ENCODE measurements around the gene ZNF593OS. TPM values are rescaled to one million over a fixed set of nuclear protein-coding genes. Genes with fewer than 3 reads are reported as not detected.

Gene ZNF593OS
- total and polyA plus RNA-seq, 2 donors (not counting 1 experiment from before 2014, with no cell fraction given) = 0.09 TPM; not detected in 1

- H3K9ac ChIP-seq (ENCODE audit: low read length) = no peak overlapping the region
- ChIA-PET CTCF (interaction anchor here (0.5 to 3.8 kb wide), 3 partner anchors 10 to 21 kb away, joined by 3 to 21 read pairs (median 6); no protein-coding TSS in a partner anchor), POLR2A (interaction anchor here (0.6 to 0.7 kb wide), 2 partner anchors 9 to 1808 kb away, joined by 3 to 6 read pairs; no protein-coding TSS in a partner anchor)
- H3K27me3 Mint-ChIP-seq = peaks cover 4% of the 10 kb centered on the region
- no peak overlapping the region for H3K27ac ChIP-seq (ENCODE audit: low read length in 2 of 2)
- no peaks in the 10 kb centered on the region for H3K9me3 ChIP-seq (ENCODE audit: control extremely low read depth in 1 of 3, control insufficient read depth in 2 of 3, insufficient read depth in 1 of 3, low read length in 2 of 3)
- H2AFZ ChIP-seq (ENCODE audit: insufficient read depth, low read depth, low read length, poor library complexity, severe bottlenecking) = no peak overlapping the region
- H3K27ac Mint-ChIP-seq = no peak overlapping the region
- no peak overlapping the region for H3K4me3 Mint-ChIP-seq
- H3K27me3 ChIP-seq (replicated peaks in 1 of 4; ENCODE audit: control extremely low read depth in 1 of 4, control insufficient read depth in 3 of 4, insufficient read depth in 4 of 4, low read length in 3 of 4) = peaks cover 0 to 3% (median 1%) of the 10 kb centered on the region in 4 experiments
- DNase-seq (no peak), ATAC-seq (ENCODE audit: low read depth) (no peak)
- H4K20me1 ChIP-seq (ENCODE audit: control insufficient read depth, insufficient read depth, low read length, poor library complexity, severe bottlenecking) = no peaks in the 10 kb centered on the region
- H3K4me1 Mint-ChIP-seq = peaks cover 30% of the 10 kb centered on the region
- TF ChIP-seq CTCF (IDR thresholded peaks at IDR 0.05) (no peak), EZH2 (IDR thresholded peaks at IDR 0.05; ENCODE audit: borderline replicate concordance, insufficient read depth, low read depth, low read length, poor library complexity, severe bottlenecking) (no peak)
- peaks cover 6% of the 10 kb centered on the region for H3K79me2 ChIP-seq (ENCODE audit: control insufficient read depth, insufficient read depth, low read length)
- H3K4me3 ChIP-seq (ENCODE audit: control extremely low read depth in 1 of 5, extremely low read depth in 1 of 5, insufficient read depth in 1 of 5, low read depth in 2 of 5, low read length in 4 of 5) = no peak overlapping the region
- no peaks in the 10 kb centered on the region for H3K9me3 Mint-ChIP-seq (ENCODE audit: insufficient read depth)
- H3K36me3 ChIP-seq (replicated peaks in 1 of 2; ENCODE audit: control extremely low read depth in 1 of 2, control insufficient read depth in 1 of 2, extremely low read depth in 1 of 2, insufficient read depth in 2 of 2, low read length in 1 of 2) = peaks cover 0 to 20% of the 10 kb centered on the region in 2 experiments
- no CpG with 5 or more reads among the region's 7 CpGs for WGBS (ENCODE audit: insufficient coverage)
- H3K4me1 ChIP-seq (ENCODE audit: control insufficient read depth in 2 of 2, insufficient read depth in 2 of 2, low read length in 2 of 2) = peaks cover 25 to 28% of the 10 kb centered on the region in 2 donors
- intact Hi-C loops (cut with micrococcal nuclease) = no loop called here
- no peak overlapping the region for H3K4me2 ChIP-seq (replicated peaks; ENCODE audit: low read depth, low read length, poor library complexity, severe bottlenecking)
Observed at GRCh38 chr1:26122988-26123973, 48.4 kb downstream of the ZNF593OS start.
